ENCODE data around the gene STYXL2. TPM values are rescaled to one million over a fixed set of nuclear protein-coding genes. Genes with fewer than 3 reads are reported as not detected.

STYXL2 gene
- polyA plus RNA-seq, 1 donor (not counting 4 experiments of a cell fraction or from before 2014, with no cell fraction given), result not detected

GRCh38 chr1:167138703-167139102 lies 44.8 kb downstream of the STYXL2 start:
- no peak overlapping the region for H3K9ac ChIP-seq (ENCODE audit: control insufficient read depth, extremely low read depth, insufficient read depth, low read length)
- H4K20me1 ChIP-seq (ENCODE audit: control insufficient read depth, extremely low read depth, insufficient read depth, low read length), result no peaks in the 10 kb centered on the region
- no peaks in the 10 kb centered on the region for H3K36me3 ChIP-seq (ENCODE audit: control insufficient read depth in 2 of 2, extremely low read depth in 1 of 2, insufficient read depth in 2 of 2, low read length in 2 of 2)
- no peaks in the 10 kb centered on the region for H3K9me1 ChIP-seq (ENCODE audit: control insufficient read depth, extremely low read depth, insufficient read depth, low read length)
- DNase-seq (ENCODE audit: low read depth, low spot score) (no peak), FAIRE-seq (no peak)
- H3K27me3 ChIP-seq (ENCODE audit: control insufficient read depth, extremely low read depth, insufficient read depth, low read length), result no peaks in the 10 kb centered on the region
- TF ChIP-seq CTCF (optimal IDR thresholded peaks at IDR 0.05 in 1 of 3, IDR thresholded peaks at IDR 0.05 in 1 of 3, conservative IDR thresholded peaks at IDR 0.05 in 1 of 3; ENCODE audit: extremely low read depth in 1 of 3, insufficient read depth in 2 of 3, low read length in 3 of 3), result no peak
- no peak overlapping the region for H3K4me3 ChIP-seq (ENCODE audit: control insufficient read depth in 2 of 3, extremely low read depth in 1 of 3, insufficient read depth in 2 of 3, low read depth in 1 of 3, low read length in 3 of 3)
- no peaks in the 10 kb centered on the region for H3K9me3 ChIP-seq (ENCODE audit: control insufficient read depth, low read depth, low read length)
- H3K27ac ChIP-seq (ENCODE audit: control insufficient read depth, insufficient read depth, low read length), result no peak overlapping the region
- H3K4me2 ChIP-seq (ENCODE audit: control insufficient read depth, extremely low read depth, insufficient read depth, low read depth, low read length), result no peak overlapping the region
- dilution Hi-C loops (cut with MboI; ENCODE audit: extremely low pct_ligation_motif_present, low sequenced_read_pairs), result no loop called here
- no peak overlapping the region for H2AFZ ChIP-seq (ENCODE audit: control insufficient read depth, low read length)
- H3K79me2 ChIP-seq (ENCODE audit: control insufficient read depth, insufficient read depth, low read length), result no peaks in the 10 kb centered on the region
- peaks cover 8% of the 10 kb centered on the region for H3K4me1 ChIP-seq (ENCODE audit: control insufficient read depth, extremely low read depth, insufficient read depth, low read length)

- no peak overlapping the region for H3K4me2 ChIP-seq (ENCODE audit: control insufficient read depth, extremely low read depth, insufficient read depth, low read depth, low read length)
- H3K79me2 ChIP-seq (ENCODE audit: control insufficient read depth, insufficient read depth, low read length), result no peaks in the 10 kb centered on the region
- no peak for DNase-seq (ENCODE audit: low read depth, low spot score)
- TF ChIP-seq CTCF (optimal IDR thresholded peaks at IDR 0.05 in 1 of 3, IDR thresholded peaks at IDR 0.05 in 1 of 3, conservative IDR thresholded peaks at IDR 0.05 in 1 of 3; ENCODE audit: extremely low read depth in 1 of 3, insufficient read depth in 2 of 3, low read length in 3 of 3) (no peak), EZH2 (IDR thresholded peaks at IDR 0.05; ENCODE audit: low read length) (no peak)
- no peaks in the 10 kb centered on the region for H3K27me3 ChIP-seq (ENCODE audit: control insufficient read depth, extremely low read depth, insufficient read depth, low read length)
- H3K27ac ChIP-seq (ENCODE audit: control insufficient read depth, insufficient read depth, low read length), result no peak overlapping the region
- H4K20me1 ChIP-seq (ENCODE audit: control insufficient read depth, extremely low read depth, insufficient read depth, low read length), result no peaks in the 10 kb centered on the region
- H2AFZ ChIP-seq (ENCODE audit: control insufficient read depth, low read length), result no peak overlapping the region
- no peak for FAIRE-seq
- dilution Hi-C loops (cut with MboI; ENCODE audit: extremely low pct_ligation_motif_present, low sequenced_read_pairs), result no loop called here
- H3K4me1 ChIP-seq (ENCODE audit: control insufficient read depth, extremely low read depth, insufficient read depth, low read length), result no peaks in the 10 kb centered on the region
- no peak overlapping the region for H3K9ac ChIP-seq (ENCODE audit: control insufficient read depth, extremely low read depth, insufficient read depth, low read length)
- H3K9me3 ChIP-seq (ENCODE audit: control insufficient read depth, low read depth, low read length), result no peaks in the 10 kb centered on the region
- no peaks in the 10 kb centered on the region for H3K36me3 ChIP-seq (ENCODE audit: control insufficient read depth in 2 of 2, extremely low read depth in 1 of 2, insufficient read depth in 2 of 2, low read length in 2 of 2)
- H3K4me3 ChIP-seq (ENCODE audit: control insufficient read depth in 2 of 3, extremely low read depth in 1 of 3, insufficient read depth in 2 of 3, low read depth in 1 of 3, low read length in 3 of 3), result no peak overlapping the region
- H3K9me1 ChIP-seq (ENCODE audit: control insufficient read depth, extremely low read depth, insufficient read depth, low read length), result no peaks in the 10 kb centered on the region
Observed at GRCh38 chr1:167141963-167142362, 48.1 kb downstream of the STYXL2 start.

Other genes starting within 250 kb of the STYXL2 start
- gene TADA1, start 217.8 kb upstream of the STYXL2 start, polyA plus RNA-seq, result 10.5 to 15.0 TPM (median 11.9 TPM) in 3 replicates
- gene ILDR2, start 118.5 kb upstream of the STYXL2 start, polyA plus RNA-seq, result not detected in 3 replicates
- not detected in 3 replicates for gene MAEL, start 104.8 kb upstream of the STYXL2 start, polyA plus RNA-seq
- not detected in 3 replicates for gene GPA33, start 3.7 kb upstream of the STYXL2 start, polyA plus RNA-seq
- 3.2 to 5.9 TPM (median 4.1 TPM) in 3 replicates for gene POU2F1, start 126.8 kb downstream of the STYXL2 start, polyA plus RNA-seq

Measured in keratinocyte (primary cell).